Measurements from ENCODE around the gene GASK1B.

- TF ChIP-seq TCF7L2 (IDR thresholded peaks at IDR 0.05; ENCODE audit: low read depth, low read length) (no peak), CTCF (IDR thresholded peaks at IDR 0.05) (no peak), POLR2AphosphoS5 (IDR thresholded peaks at IDR 0.05; ENCODE audit: low read depth, low read length) (no peak), REST (IDR thresholded peaks at IDR 0.05; ENCODE audit: insufficient read depth in 1 of 2, low read depth in 2 of 2, low read length in 1 of 2) (no peak)
Measured at GRCh38 chr4:158169506-158169905, 3.3 kb downstream of the GASK1B start.
